Peyer's patch (tissue), 4 donors: ENCODE results near the gene PWWP2A. TPM values are rescaled to one million over a fixed set of nuclear protein-coding genes. Genes with fewer than 3 reads are reported as not detected.

ENCODE experiments used
- DNase-seq, 3 donors: peaks; one replicate each; pipeline ENCODE4 v3.0.0-alpha.2; 2017 to 2019
- H3K27ac ChIP-seq, 4 donors: fragments of 200-600 bp; sonication (generic); one replicate each; pipeline ENCODE4 v1.5.1; 2016 to 2019
- H3K27me3 ChIP-seq, 2 donors: fragments of 200-600 bp; sonication (generic); one replicate each; pipeline ENCODE4 v1.5.1; 2019
- H3K36me3 ChIP-seq, 3 donors: fragments of 200-600 bp; sonication (generic); one replicate each; pipeline ENCODE4 v1.5.1; 2016 to 2019
- H3K4me1 ChIP-seq, 4 donors: fragments of 200-600 bp; sonication (generic); one replicate each; pipeline ENCODE4 v1.5.1; 2016 to 2019
- H3K4me3 ChIP-seq, 4 donors: fragments of 200-600 bp; sonication (generic); 1 replicate in 3 of 4; 2 replicates in 1 of 4; pipeline ENCODE4 v1.5.1; 2016 to 2019; ENCODE audit warnings: mild to moderate bottlenecking in 1 of 4
- H3K9me3 ChIP-seq, 4 donors: fragments of 200-600 bp; sonication (generic); one replicate each; pipeline ENCODE4 v1.5.1; 2016 to 2019; ENCODE audit warnings: mild to moderate bottlenecking in 1 of 4
- POLR2A ChIP-seq, 2 donors: fragments of 450-650 bp; IDR thresholded peaks; one replicate each; pipeline ENCODE4 v1.5.1; 2017; ENCODE audit warnings: antibody characterized with exemption in 2 of 2, mild to moderate bottlenecking in 2 of 2, moderate library complexity in 2 of 2
- total RNA-seq, 4 donors: library from RNA; depleted of rRNA; stranded (reverse); fragments of >200 nt; gene quantifications; one replicate each; pipeline ENCODE4 v1.1.0, GENCODE V29; 2016
- TF ChIP-seq, protein P1 (sequence below), 6 experiments: fragments of 450-650 bp in 4 of 6; fragments of 200-600 bp in 2 of 6; sonication (generic) in 1 of 6; IDR thresholded peaks; one replicate each; pipeline ENCODE4 v1.5.1; 2017 to 2019; ENCODE audit warnings: antibody characterized with exemption in 6 of 6, mild to moderate bottlenecking in 3 of 6, moderate library complexity in 1 of 6

Gene PWWP2A
- total RNA-seq, 4 donors from 2014 or later: 34.9 to 57.6 (median 54.3) TPM

- Histone ChIP-seq H3K4me1 (peaks cover 0 to 11% (median 2%) of the 10 kb centered on the region in 4 donors), H3K9me3 (no peaks in the 10 kb centered on the region), H3K4me3 (peak overlapping the region; percentile 20 to 42 (median 27)), H3K27ac (peak overlapping the region in 1 of 4 donors; percentile 65), H3K27me3 (no peaks in the 10 kb centered on the region), H3K36me3 (peaks cover 0 to 22% (median 0%) of the 10 kb centered on the region in 3 donors)
- TF ChIP-seq, protein P1, sequence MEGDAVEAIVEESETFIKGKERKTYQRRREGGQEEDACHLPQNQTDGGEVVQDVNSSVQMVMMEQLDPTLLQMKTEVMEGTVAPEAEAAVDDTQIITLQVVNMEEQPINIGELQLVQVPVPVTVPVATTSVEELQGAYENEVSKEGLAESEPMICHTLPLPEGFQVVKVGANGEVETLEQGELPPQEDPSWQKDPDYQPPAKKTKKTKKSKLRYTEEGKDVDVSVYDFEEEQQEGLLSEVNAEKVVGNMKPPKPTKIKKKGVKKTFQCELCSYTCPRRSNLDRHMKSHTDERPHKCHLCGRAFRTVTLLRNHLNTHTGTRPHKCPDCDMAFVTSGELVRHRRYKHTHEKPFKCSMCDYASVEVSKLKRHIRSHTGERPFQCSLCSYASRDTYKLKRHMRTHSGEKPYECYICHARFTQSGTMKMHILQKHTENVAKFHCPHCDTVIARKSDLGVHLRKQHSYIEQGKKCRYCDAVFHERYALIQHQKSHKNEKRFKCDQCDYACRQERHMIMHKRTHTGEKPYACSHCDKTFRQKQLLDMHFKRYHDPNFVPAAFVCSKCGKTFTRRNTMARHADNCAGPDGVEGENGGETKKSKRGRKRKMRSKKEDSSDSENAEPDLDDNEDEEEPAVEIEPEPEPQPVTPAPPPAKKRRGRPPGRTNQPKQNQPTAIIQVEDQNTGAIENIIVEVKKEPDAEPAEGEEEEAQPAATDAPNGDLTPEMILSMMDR (IDR thresholded peaks at IDR 0.05): peak in 3 of 6 experiments; percentile 31 to 42 (median 37)
- TF ChIP-seq POLR2A (IDR thresholded peaks at IDR 0.05): no peak
- DNase-seq: no peak
These were observed 636 bp upstream of the PWWP2A start for GRCh38 chr5:160119905-160120266.

- peaks cover 0 to 35% (median 0%) of the 10 kb centered on the region in 3 donors for H3K36me3 ChIP-seq
These were observed 705 bp downstream of the PWWP2A start for GRCh38 chr5:160118349-160119141.

DNA sequence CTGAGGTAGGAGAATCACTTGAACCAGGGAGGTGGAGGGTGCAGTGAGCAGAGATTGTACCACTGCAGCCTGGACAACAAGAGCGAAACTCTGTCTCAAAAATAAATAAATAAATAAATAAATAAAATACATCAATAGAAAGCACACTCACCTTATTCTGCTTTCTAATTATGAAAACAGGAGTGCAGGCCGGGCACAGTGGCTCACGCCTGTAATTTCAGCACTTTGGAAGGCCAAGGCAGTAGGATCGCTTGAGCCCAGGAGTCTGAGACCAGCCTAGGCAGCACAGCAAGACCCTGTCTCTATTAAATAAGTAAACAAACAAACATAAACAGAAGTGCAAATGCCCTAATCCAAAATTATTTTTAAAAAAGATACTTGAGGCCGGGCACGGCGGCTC, 2.3 kb downstream of the PWWP2A start:
- Histone ChIP-seq H3K27ac (no peak overlapping the region), H3K4me1 (peaks cover 0 to 11% (median 2%) of the 10 kb centered on the region in 4 donors), H3K9me3 (no peaks in the 10 kb centered on the region), H3K4me3 (no peak overlapping the region), H3K27me3 (no peaks in the 10 kb centered on the region), H3K36me3 (peaks cover 0 to 51% (median 0%) of the 10 kb centered on the region in 3 donors)
- DNase-seq: no peak
- no peak for TF ChIP-seq POLR2A (IDR thresholded peaks at IDR 0.05)
- TF ChIP-seq, protein P1 (IDR thresholded peaks at IDR 0.05): no peak

More at GRCh38 chr5:160118349-160119141, 705 bp downstream of the PWWP2A start:
- peak overlapping the region; percentile 82 to 100 (median 98) for H3K4me3 ChIP-seq
- peak; percentile 72 to 82 (median 78) for DNase-seq
- H3K4me1 ChIP-seq: peaks cover 0 to 11% (median 2%) of the 10 kb centered on the region in 4 donors
- H3K9me3 ChIP-seq: no peaks in the 10 kb centered on the region
- H3K27me3 ChIP-seq: no peaks in the 10 kb centered on the region
- peak overlapping the region; percentile 95 to 100 (median 98) for H3K27ac ChIP-seq
- no peak for TF ChIP-seq POLR2A (IDR thresholded peaks at IDR 0.05)
- TF ChIP-seq, protein P1 (IDR thresholded peaks at IDR 0.05): no peak

DNA sequence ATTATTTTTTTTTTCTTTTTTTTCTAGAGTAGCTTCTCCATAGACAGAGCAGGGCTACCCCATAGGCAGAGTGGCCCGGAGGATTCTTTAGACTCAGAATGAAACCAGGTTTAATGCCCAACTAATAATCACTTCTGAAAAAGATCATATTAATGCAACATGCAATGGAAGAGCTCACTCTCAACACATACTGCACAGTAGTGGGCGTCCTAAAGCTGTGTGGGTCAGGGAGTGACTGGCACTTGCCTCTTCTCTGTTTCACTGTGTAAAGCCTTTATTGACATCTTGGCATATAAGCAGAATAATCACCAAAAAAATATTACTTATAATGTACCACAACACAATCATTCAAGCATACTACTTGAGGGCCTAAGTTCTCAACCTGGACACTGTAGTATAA, 11.1 kb downstream of the PWWP2A start:
- no peak overlapping the region for H3K4me3 ChIP-seq
- no peaks in the 10 kb centered on the region for H3K27me3 ChIP-seq
- H3K4me1 ChIP-seq: peaks cover 0 to 18% (median 0%) of the 10 kb centered on the region in 4 donors
- TF ChIP-seq, protein P1 (IDR thresholded peaks at IDR 0.05): no peak
- TF ChIP-seq POLR2A (IDR thresholded peaks at IDR 0.05): no peak
- DNase-seq: no peak
- no peak overlapping the region for H3K27ac ChIP-seq
- peaks cover 0 to 30% (median 0%) of the 10 kb centered on the region in 3 donors for H3K36me3 ChIP-seq
- H3K9me3 ChIP-seq: no peaks in the 10 kb centered on the region

GRCh38 chr5:160105686-160106360, 13.4 kb downstream of the PWWP2A start:
- no peak for TF ChIP-seq POLR2A (IDR thresholded peaks at IDR 0.05)
- Histone ChIP-seq H3K36me3 (peaks cover 0 to 9% (median 0%) of the 10 kb centered on the region in 3 donors), H3K4me1 (peaks cover 0 to 18% (median 0%) of the 10 kb centered on the region in 4 donors), H3K9me3 (no peaks in the 10 kb centered on the region), H3K27ac (peak overlapping the region in 1 of 4 donors; percentile 8), H3K27me3 (no peaks in the 10 kb centered on the region), H3K4me3 (no peak overlapping the region)
- DNase-seq: no peak

DNA sequence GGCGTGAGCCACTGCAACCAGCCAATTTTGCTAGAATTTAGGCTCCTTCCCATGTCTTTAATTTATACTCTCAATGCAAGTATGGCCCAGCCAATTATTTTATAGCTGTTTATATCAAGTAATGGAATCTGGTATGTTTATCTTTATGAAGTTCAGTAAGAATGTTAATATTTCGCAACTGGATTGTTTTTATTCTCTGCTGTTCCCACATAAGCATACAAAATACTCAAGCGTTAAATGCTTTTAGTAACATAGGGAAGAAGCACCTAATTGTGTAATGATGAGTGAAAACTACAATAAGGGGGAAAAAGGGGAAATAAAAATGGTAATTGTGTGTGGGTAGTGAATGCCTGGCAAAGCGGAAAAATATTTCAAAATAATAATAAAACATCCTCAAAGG, 21.3 kb downstream of the PWWP2A start:
- Histone ChIP-seq H3K36me3 (peaks cover 0 to 17% (median 0%) of the 10 kb centered on the region in 3 donors), H3K9me3 (no peaks in the 10 kb centered on the region), H3K27me3 (no peaks in the 10 kb centered on the region), H3K4me3 (no peak overlapping the region), H3K27ac (no peak overlapping the region), H3K4me1 (no peaks in the 10 kb centered on the region)
- TF ChIP-seq POLR2A (IDR thresholded peaks at IDR 0.05): no peak
- TF ChIP-seq, protein P1 (IDR thresholded peaks at IDR 0.05): no peak
- DNase-seq: no peak
